Measurements from ENCODE around the gene PRR33. TPM values are rescaled to one million over a fixed set of nuclear protein-coding genes. Genes with fewer than 3 reads are reported as not detected.
"Not testable (repeated sequence)": the region's sequence is repeated elsewhere in the genome, so short reads cannot be mapped to it uniquely, and the experiment has no call there.

The PRR33 gene
- total RNA-seq, result not detected in 2 replicates
- not detected in 2 replicates for polyA plus RNA-seq
- not detected in 2 replicates for polyA plus RNA-seq (2012)
- polyA minus RNA-seq (ENCODE audit: low replicate concordance), result not detected in 2 replicates

- no peak for DNase-seq (ENCODE audit: low read depth in 2 of 2)
- TF ChIP-seq EZH2 (IDR thresholded peaks at IDR 0.05; ENCODE audit: low read length, missing control alignments) (no peak), CTCF (conservative IDR thresholded peaks at IDR 0.05 in 1 of 2, IDR thresholded peaks at IDR 0.05 in 1 of 2; ENCODE audit: low read depth in 1 of 2, low read length in 2 of 2) (no peak)
- H3K4me3 ChIP-seq (replicated peaks in 1 of 4; ENCODE audit: control extremely low read depth in 1 of 4, insufficient read depth in 1 of 4, low read depth in 3 of 4, low read length in 4 of 4), result no peak within 1 kb of the TSS
- no peaks in the 10 kb centered on the region for H4K20me1 ChIP-seq (ENCODE audit: control insufficient read depth, extremely low read depth, insufficient read depth, low read length)
- H3K79me2 ChIP-seq (ENCODE audit: control insufficient read depth, insufficient read depth, low read length), result no peaks in the 10 kb centered on the region
- no peaks in the 10 kb centered on the region for H3K4me1 ChIP-seq (ENCODE audit: control insufficient read depth, extremely low read depth, insufficient read depth, low read length)
- no peak within 1 kb of the TSS for H3K9ac ChIP-seq (ENCODE audit: insufficient read depth, low read length)
- H3K36me3 ChIP-seq (ENCODE audit: control insufficient read depth, insufficient read depth, low read length), result no peaks in the 10 kb centered on the region
- no peak within 1 kb of the TSS for H3K27ac ChIP-seq (ENCODE audit: insufficient read depth, low read length)
- peaks cover 2% of the 10 kb centered on the region for H3K27me3 ChIP-seq (ENCODE audit: control insufficient read depth, insufficient read depth, low read length)
- H2AFZ ChIP-seq (ENCODE audit: low read length), result no peak within 1 kb of the TSS
- no peak within 1 kb of the TSS for H3K4me2 ChIP-seq (ENCODE audit: extremely low read depth, insufficient read depth, low read length)
- no peaks in the 10 kb centered on the region for H3K9me3 ChIP-seq (ENCODE audit: control insufficient read depth, insufficient read depth, low read depth, low read length)
These were observed at the start of gene PRR33 for GRCh38 chr11:1891831-1892115. Gene PRR33, minus strand, starts transcription at chr11:1891895. Its CDS starts 1,311 bp downstream, at chr11:1890584.

GRCh38 chr11:1939788-1940187 is 48.1 kb upstream of the PRR33 start:
- H2AFZ ChIP-seq (ENCODE audit: low read length); H3K27me3 ChIP-seq (ENCODE audit: control insufficient read depth, insufficient read depth, low read length); H3K4me1 ChIP-seq (ENCODE audit: control insufficient read depth, extremely low read depth, insufficient read depth, low read length); H3K27ac ChIP-seq (ENCODE audit: insufficient read depth, low read length); H3K4me2 ChIP-seq (ENCODE audit: extremely low read depth, insufficient read depth, low read length); H3K9ac ChIP-seq (ENCODE audit: insufficient read depth, low read length); H4K20me1 ChIP-seq (ENCODE audit: control insufficient read depth, extremely low read depth, insufficient read depth, low read length); H3K4me3 ChIP-seq (replicated peaks in 1 of 4; ENCODE audit: control extremely low read depth in 1 of 4, insufficient read depth in 1 of 4, low read depth in 3 of 4, low read length in 4 of 4); H3K79me2 ChIP-seq (ENCODE audit: control insufficient read depth, insufficient read depth, low read length); H3K9me3 ChIP-seq (ENCODE audit: control insufficient read depth, insufficient read depth, low read depth, low read length); H3K36me3 ChIP-seq (ENCODE audit: control insufficient read depth, insufficient read depth, low read length): not testable (repeated sequence)
- peak; percentile 25 to 43 for DNase-seq (ENCODE audit: low read depth in 2 of 2)

GRCh38 chr11:1939006-1939625 is 47.4 kb upstream of the PRR33 start:
- TF ChIP-seq CTCF (conservative IDR thresholded peaks at IDR 0.05 in 1 of 2, IDR thresholded peaks at IDR 0.05 in 1 of 2; ENCODE audit: low read depth in 1 of 2, low read length in 2 of 2) (no peak), EZH2 (IDR thresholded peaks at IDR 0.05; ENCODE audit: low read length, missing control alignments) (no peak)
- no peak overlapping the region for H3K4me3 ChIP-seq (replicated peaks in 1 of 4; ENCODE audit: control extremely low read depth in 1 of 4, insufficient read depth in 1 of 4, low read depth in 3 of 4, low read length in 4 of 4)
- H3K4me1 ChIP-seq (ENCODE audit: control insufficient read depth, extremely low read depth, insufficient read depth, low read length), result no peaks in the 10 kb centered on the region
- H3K4me2 ChIP-seq (ENCODE audit: extremely low read depth, insufficient read depth, low read length), result no peak overlapping the region
- no peak for DNase-seq (ENCODE audit: low read depth in 2 of 2)
- no peak overlapping the region for H3K27ac ChIP-seq (ENCODE audit: insufficient read depth, low read length)
- no peaks in the 10 kb centered on the region for H3K79me2 ChIP-seq (ENCODE audit: control insufficient read depth, insufficient read depth, low read length)
- no peaks in the 10 kb centered on the region for H3K27me3 ChIP-seq (ENCODE audit: control insufficient read depth, insufficient read depth, low read length)
- H3K9ac ChIP-seq (ENCODE audit: insufficient read depth, low read length), result no peak overlapping the region
- H3K9me3 ChIP-seq (ENCODE audit: control insufficient read depth, insufficient read depth, low read depth, low read length), result no peaks in the 10 kb centered on the region
- H4K20me1 ChIP-seq (ENCODE audit: control insufficient read depth, extremely low read depth, insufficient read depth, low read length), result no peaks in the 10 kb centered on the region
- no peaks in the 10 kb centered on the region for H3K36me3 ChIP-seq (ENCODE audit: control insufficient read depth, insufficient read depth, low read length)
- H2AFZ ChIP-seq (ENCODE audit: low read length), result no peak overlapping the region

Measured in fibroblast of lung (primary cell).